HepG2 (cell line): Measurements from ENCODE around the gene HAUS5. TPM values are rescaled to one million over a fixed set of nuclear protein-coding genes. Genes with fewer than 3 reads are reported as not detected.

ENCODE experiments used
- CREM ChIP-seq, 2 experiments: sonication (generic) in 1 of 2; formaldehyde crosslinking in 1 of 2; IDR thresholded peaks; 2 replicates each; pipeline versions ENCODE4 v1.4.0 to v1.6.1; 2016 to 2020; ENCODE audit warnings: antibody characterized with exemption in 1 of 2, mild to moderate bottlenecking in 1 of 2, missing genetic modification reagents in 1 of 2
- SMARCC2 ChIP-seq: fragments of 450-650 bp; IDR thresholded peaks from 2 replicates; pipeline ENCODE4 v1.6.1; 2017; ENCODE audit warnings: antibody characterized with exemption, mild to moderate bottlenecking
- SNAPC2 ChIP-seq: sonication (generic); formaldehyde crosslinking; IDR thresholded peaks from 2 replicates; pipeline ENCODE4 v1.8.1; 2022; ENCODE audit warnings: mild to moderate bottlenecking, missing genetic modification reagents
- TBX2 ChIP-seq: sonication (generic); formaldehyde crosslinking; IDR thresholded peaks from 2 replicates; pipeline ENCODE4 v1.5.0; 2020; ENCODE audit warnings: missing genetic modification reagents, mild to moderate bottlenecking, borderline replicate concordance
- TMF1 ChIP-seq: sonication (generic); formaldehyde crosslinking; IDR thresholded peaks from 2 replicates; pipeline ENCODE4 v1.8.1; 2022; ENCODE audit warnings: low read depth, missing genetic modification reagents
- ZNF12 ChIP-seq: sonication (generic); formaldehyde crosslinking; IDR thresholded peaks from 2 replicates; pipeline ENCODE4 v1.5.0; 2020; ENCODE audit warnings: missing genetic modification reagents
- ZNF207 ChIP-seq: fragments of 450-650 bp; IDR thresholded peaks from 2 replicates; pipeline ENCODE4 v1.6.1; 2016; ENCODE audit warnings: antibody characterized with exemption, borderline replicate concordance
- ZNF263 ChIP-seq: sonication (generic); formaldehyde crosslinking; IDR thresholded peaks from 2 replicates; pipeline ENCODE4 v1.4.0; 2020; ENCODE audit warnings: missing genetic modification reagents
- ZNF317 ChIP-seq: sonication (generic); formaldehyde crosslinking; IDR thresholded peaks from 2 replicates; pipeline ENCODE4 v1.5.0; 2020; ENCODE audit warnings: mild to moderate bottlenecking, missing genetic modification reagents
- ZNF44 ChIP-seq: sonication (generic); formaldehyde crosslinking; IDR thresholded peaks from 2 replicates; pipeline ENCODE4 v1.5.1; 2020; ENCODE audit warnings: mild to moderate bottlenecking, missing genetic modification reagents
- ZNF441 ChIP-seq: sonication (generic); formaldehyde crosslinking; IDR thresholded peaks from 2 replicates; pipeline ENCODE4 v1.7.0; 2021; ENCODE audit warnings: missing genetic modification reagents, borderline replicate concordance
- ZNF652 ChIP-seq: IDR thresholded peaks from 2 replicates; pipeline ENCODE4 v1.6.1; 2016; ENCODE audit warnings: low read depth, borderline replicate concordance
- ZNF720 ChIP-seq: sonication (generic); formaldehyde crosslinking; IDR thresholded peaks from 2 replicates; pipeline ENCODE4 v1.4.0; 2020; ENCODE audit warnings: missing genetic modification reagents
- ZNF883 ChIP-seq: sonication (generic); formaldehyde crosslinking; IDR thresholded peaks from 2 replicates; pipeline ENCODE4 v1.5.1; 2020; ENCODE audit warnings: mild to moderate bottlenecking, missing genetic modification reagents; ENCODE audit errors: not compliant biosample characterization
- polyA plus RNA-seq, 8 experiments: library from polyadenylated mRNA; depleted of rRNA in 3 of 8; stranded (reverse) in 7 of 8; unstranded in 1 of 8; fragments of >200 nt; fragmentation: Illumina TruSeq in 4 of 8; extraction: Trizol in 4 of 8; gene quantifications; 2 replicates each; pipeline versions ENCODE4 v1.2.1 to v1.2.3, GENCODE V29; 2011 to 2016; ENCODE audit warnings: low read depth in 4 of 8, missing spikeins in 1 of 8, mixed read lengths in 1 of 8; ENCODE audit not compliant: insufficient read depth in 1 of 8
- total RNA-seq, 5 experiments: library from RNA; depleted of rRNA; stranded (reverse); fragments of >200 nt; fragmentation: Illumina TruSeq; extraction: Trizol; gene quantifications; 2 replicates each; pipeline ENCODE4 v1.2.3, GENCODE V29; 2016; ENCODE audit warnings: low read depth in 1 of 5
- TF ChIP-seq, protein P1 (sequence below): IDR thresholded peaks from 2 replicates; pipeline ENCODE4 v1.4.0; 2020; ENCODE audit warnings: mild to moderate bottlenecking, missing genetic modification reagents
- TF ChIP-seq, protein P2 (sequence below): fragments of 450-650 bp; IDR thresholded peaks from 2 replicates; pipeline ENCODE4 v1.6.1; 2017; ENCODE audit warnings: mild to moderate bottlenecking
- TF ChIP-seq, protein P3 (sequence below): sonication (generic); formaldehyde crosslinking; conservative IDR thresholded peaks from 2 replicates; pipeline ENCODE4 v1.4.0; 2020; ENCODE audit warnings: mild to moderate bottlenecking, missing genetic modification reagents, moderate library complexity
- TF ChIP-seq, protein P4 (sequence below): sonication (generic); formaldehyde crosslinking; IDR thresholded peaks from 2 replicates; pipeline ENCODE4 v1.5.0; 2020; ENCODE audit warnings: missing genetic modification reagents
- TF ChIP-seq, protein P5 (sequence below): sonication (generic); formaldehyde crosslinking; IDR thresholded peaks from 2 replicates; pipeline ENCODE4 v1.4.0; 2020; ENCODE audit warnings: missing genetic modification reagents

Gene HAUS5
- total and polyA plus RNA-seq, 2 of the 13 experiments (the other 11 are each of a cell fraction or from before 2014, with no cell fraction given), result 10.3 to 17.7 TPM

DNA sequence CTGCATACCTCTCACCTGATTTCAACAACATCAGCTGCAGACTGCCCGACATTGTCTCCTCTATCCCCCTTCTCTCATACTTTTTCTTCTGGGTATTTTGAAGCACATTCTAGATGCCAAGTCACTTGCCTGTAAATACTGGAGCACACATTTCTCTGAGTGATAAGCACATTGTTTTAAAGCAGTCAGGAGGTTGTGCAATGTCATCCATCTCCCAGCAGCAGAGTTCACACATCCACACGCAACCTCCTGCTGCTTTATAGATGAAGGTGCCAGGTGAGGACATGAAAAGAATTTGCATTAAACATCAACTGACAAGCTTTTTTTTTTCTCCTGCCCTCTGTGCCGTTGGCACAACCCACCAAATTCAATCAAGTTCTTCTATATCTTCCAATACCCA is 59.3 kb downstream of the HAUS5 start (continued):
- TF ChIP-seq, protein P1, sequence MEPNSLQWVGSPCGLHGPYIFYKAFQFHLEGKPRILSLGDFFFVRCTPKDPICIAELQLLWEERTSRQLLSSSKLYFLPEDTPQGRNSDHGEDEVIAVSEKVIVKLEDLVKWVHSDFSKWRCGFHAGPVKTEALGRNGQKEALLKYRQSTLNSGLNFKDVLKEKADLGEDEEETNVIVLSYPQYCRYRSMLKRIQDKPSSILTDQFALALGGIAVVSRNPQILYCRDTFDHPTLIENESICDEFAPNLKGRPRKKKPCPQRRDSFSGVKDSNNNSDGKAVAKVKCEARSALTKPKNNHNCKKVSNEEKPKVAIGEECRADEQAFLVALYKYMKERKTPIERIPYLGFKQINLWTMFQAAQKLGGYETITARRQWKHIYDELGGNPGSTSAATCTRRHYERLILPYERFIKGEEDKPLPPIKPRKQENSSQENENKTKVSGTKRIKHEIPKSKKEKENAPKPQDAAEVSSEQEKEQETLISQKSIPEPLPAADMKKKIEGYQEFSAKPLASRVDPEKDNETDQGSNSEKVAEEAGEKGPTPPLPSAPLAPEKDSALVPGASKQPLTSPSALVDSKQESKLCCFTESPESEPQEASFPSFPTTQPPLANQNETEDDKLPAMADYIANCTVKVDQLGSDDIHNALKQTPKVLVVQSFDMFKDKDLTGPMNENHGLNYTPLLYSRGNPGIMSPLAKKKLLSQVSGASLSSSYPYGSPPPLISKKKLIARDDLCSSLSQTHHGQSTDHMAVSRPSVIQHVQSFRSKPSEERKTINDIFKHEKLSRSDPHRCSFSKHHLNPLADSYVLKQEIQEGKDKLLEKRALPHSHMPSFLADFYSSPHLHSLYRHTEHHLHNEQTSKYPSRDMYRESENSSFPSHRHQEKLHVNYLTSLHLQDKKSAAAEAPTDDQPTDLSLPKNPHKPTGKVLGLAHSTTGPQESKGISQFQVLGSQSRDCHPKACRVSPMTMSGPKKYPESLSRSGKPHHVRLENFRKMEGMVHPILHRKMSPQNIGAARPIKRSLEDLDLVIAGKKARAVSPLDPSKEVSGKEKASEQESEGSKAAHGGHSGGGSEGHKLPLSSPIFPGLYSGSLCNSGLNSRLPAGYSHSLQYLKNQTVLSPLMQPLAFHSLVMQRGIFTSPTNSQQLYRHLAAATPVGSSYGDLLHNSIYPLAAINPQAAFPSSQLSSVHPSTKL (CRISPR knock-in tag), result 0 out of 2 replicates have a peak, but pooled peaks have one; percentile 31
- no peak for TF ChIP-seq SNAPC2
- no peak for TF ChIP-seq ZNF720
- no peak for TF ChIP-seq ZNF207
- no peak for TF ChIP-seq ZNF263 (CRISPR knock-in tag)
- TF ChIP-seq TMF1 (CRISPR knock-in tag), result no peak
- TF ChIP-seq ZNF883 (CRISPR knock-in tag), result no peak
- TF ChIP-seq, protein P2, sequence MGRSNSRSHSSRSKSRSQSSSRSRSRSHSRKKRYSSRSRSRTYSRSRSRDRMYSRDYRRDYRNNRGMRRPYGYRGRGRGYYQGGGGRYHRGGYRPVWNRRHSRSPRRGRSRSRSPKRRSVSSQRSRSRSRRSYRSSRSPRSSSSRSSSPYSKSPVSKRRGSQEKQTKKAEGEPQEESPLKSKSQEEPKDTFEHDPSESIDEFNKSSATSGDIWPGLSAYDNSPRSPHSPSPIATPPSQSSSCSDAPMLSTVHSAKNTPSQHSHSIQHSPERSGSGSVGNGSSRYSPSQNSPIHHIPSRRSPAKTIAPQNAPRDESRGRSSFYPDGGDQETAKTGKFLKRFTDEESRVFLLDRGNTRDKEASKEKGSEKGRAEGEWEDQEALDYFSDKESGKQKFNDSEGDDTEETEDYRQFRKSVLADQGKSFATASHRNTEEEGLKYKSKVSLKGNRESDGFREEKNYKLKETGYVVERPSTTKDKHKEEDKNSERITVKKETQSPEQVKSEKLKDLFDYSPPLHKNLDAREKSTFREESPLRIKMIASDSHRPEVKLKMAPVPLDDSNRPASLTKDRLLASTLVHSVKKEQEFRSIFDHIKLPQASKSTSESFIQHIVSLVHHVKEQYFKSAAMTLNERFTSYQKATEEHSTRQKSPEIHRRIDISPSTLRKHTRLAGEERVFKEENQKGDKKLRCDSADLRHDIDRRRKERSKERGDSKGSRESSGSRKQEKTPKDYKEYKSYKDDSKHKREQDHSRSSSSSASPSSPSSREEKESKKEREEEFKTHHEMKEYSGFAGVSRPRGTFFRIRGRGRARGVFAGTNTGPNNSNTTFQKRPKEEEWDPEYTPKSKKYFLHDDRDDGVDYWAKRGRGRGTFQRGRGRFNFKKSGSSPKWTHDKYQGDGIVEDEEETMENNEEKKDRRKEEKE, result no peak
- TF ChIP-seq, protein P3, sequence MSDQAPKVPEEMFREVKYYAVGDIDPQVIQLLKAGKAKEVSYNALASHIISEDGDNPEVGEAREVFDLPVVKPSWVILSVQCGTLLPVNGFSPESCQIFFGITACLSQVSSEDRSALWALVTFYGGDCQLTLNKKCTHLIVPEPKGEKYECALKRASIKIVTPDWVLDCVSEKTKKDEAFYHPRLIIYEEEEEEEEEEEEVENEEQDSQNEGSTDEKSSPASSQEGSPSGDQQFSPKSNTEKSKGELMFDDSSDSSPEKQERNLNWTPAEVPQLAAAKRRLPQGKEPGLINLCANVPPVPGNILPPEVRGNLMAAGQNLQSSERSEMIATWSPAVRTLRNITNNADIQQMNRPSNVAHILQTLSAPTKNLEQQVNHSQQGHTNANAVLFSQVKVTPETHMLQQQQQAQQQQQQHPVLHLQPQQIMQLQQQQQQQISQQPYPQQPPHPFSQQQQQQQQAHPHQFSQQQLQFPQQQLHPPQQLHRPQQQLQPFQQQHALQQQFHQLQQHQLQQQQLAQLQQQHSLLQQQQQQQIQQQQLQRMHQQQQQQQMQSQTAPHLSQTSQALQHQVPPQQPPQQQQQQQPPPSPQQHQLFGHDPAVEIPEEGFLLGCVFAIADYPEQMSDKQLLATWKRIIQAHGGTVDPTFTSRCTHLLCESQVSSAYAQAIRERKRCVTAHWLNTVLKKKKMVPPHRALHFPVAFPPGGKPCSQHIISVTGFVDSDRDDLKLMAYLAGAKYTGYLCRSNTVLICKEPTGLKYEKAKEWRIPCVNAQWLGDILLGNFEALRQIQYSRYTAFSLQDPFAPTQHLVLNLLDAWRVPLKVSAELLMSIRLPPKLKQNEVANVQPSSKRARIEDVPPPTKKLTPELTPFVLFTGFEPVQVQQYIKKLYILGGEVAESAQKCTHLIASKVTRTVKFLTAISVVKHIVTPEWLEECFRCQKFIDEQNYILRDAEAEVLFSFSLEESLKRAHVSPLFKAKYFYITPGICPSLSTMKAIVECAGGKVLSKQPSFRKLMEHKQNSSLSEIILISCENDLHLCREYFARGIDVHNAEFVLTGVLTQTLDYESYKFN, result no peak; the same call in 1 of the 2 replicates
- no peak for TF ChIP-seq ZNF652 (CRISPR knock-in tag)
- peak; percentile 73 for TF ChIP-seq ZNF12 (CRISPR knock-in tag)
- TF ChIP-seq, protein P4, sequence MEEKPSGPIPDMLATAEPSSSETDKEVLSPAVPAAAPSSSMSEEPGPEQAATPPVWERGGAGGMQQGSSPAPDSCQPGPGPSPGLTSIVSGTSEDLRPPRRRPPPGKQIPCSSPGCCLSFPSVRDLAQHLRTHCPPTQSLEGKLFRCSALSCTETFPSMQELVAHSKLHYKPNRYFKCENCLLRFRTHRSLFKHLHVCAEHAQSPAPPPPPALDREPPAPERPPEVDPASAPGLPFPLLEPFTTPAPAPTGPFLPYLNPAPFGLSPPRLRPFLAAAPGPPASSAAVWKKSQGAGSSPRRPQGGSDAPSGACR (CRISPR knock-in tag), result no peak
- no peak for TF ChIP-seq CREM (IDR thresholded peaks at IDR 0.05)
- no peak for TF ChIP-seq CREM (CRISPR knock-in tag; IDR thresholded peaks at IDR 0.05)
- TF ChIP-seq ZNF44, result no peak
- TF ChIP-seq, protein P5, sequence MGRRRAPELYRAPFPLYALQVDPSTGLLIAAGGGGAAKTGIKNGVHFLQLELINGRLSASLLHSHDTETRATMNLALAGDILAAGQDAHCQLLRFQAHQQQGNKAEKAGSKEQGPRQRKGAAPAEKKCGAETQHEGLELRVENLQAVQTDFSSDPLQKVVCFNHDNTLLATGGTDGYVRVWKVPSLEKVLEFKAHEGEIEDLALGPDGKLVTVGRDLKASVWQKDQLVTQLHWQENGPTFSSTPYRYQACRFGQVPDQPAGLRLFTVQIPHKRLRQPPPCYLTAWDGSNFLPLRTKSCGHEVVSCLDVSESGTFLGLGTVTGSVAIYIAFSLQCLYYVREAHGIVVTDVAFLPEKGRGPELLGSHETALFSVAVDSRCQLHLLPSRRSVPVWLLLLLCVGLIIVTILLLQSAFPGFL (CRISPR knock-in tag), result no peak
- no peak for TF ChIP-seq TBX2 (CRISPR knock-in tag)
- no peak for TF ChIP-seq SMARCC2
- no peak for TF ChIP-seq ZNF317 (CRISPR knock-in tag)
- no peak for TF ChIP-seq ZNF441 (CRISPR knock-in tag)
